LNCAP (cell line): ENCODE measurements around the gene CYTH4.
A peak's percentile ranks its signal among the peaks of the same experiment; 100 is the strongest.

Source experiments
- CTCF ChIP-seq: fragments of 450-650 bp; IDR thresholded peaks from 2 replicates; pipeline ENCODE4 v1.5.1; 2017; ENCODE audit warnings: mild to moderate bottlenecking

Gene CYTH4

GRCh38 chr22:37255558-37256006, 26.7 kb upstream of the CYTH4 start:
- TF ChIP-seq CTCF = no peak

- TF ChIP-seq CTCF = no peak
These were observed 26.1 kb upstream of the CYTH4 start for GRCh38 chr22:37256075-37256726.

- TF ChIP-seq CTCF = no peak
These were observed 24.1 kb upstream of the CYTH4 start for GRCh38 chr22:37258005-37258752.

- TF ChIP-seq CTCF = no peak
These were observed 23.4 kb upstream of the CYTH4 start for GRCh38 chr22:37258753-37259401.

GRCh38 chr22:37259540-37260029, 22.7 kb upstream of the CYTH4 start:
- TF ChIP-seq CTCF = peak; percentile 70; the same call in 1 of the 2 replicates

- TF ChIP-seq CTCF = no peak
These were observed 22.0 kb upstream of the CYTH4 start for GRCh38 chr22:37260155-37260795.

- peak; percentile 94 for TF ChIP-seq CTCF
These were observed 21.4 kb upstream of the CYTH4 start for GRCh38 chr22:37260901-37261336.
